WTC11 (cell line): ENCODE results near the gene RLF.

Experiments
- CBFB ChIP-seq: sonication (generic); formaldehyde crosslinking; IDR thresholded peaks from 2 replicates; pipeline ENCODE4 v1.8.1; 2022; ENCODE audit warnings: mild to moderate bottlenecking, low read depth, missing genetic modification reagents
- CREB1 ChIP-seq: sonication (generic); formaldehyde crosslinking; IDR thresholded peaks from 2 replicates; pipeline ENCODE4 v1.8.0; 2023; ENCODE audit warnings: mild to moderate bottlenecking, missing genetic modification reagents
- CREM ChIP-seq: sonication (generic); formaldehyde crosslinking; IDR thresholded peaks from 2 replicates; pipeline ENCODE4 v1.8.1; 2022; ENCODE audit warnings: mild to moderate bottlenecking, missing genetic modification reagents, moderate library complexity
- E2F4 ChIP-seq: sonication (generic); formaldehyde crosslinking; IDR thresholded peaks from 2 replicates; pipeline ENCODE4 v1.8.1; 2022; ENCODE audit warnings: low read depth, mild to moderate bottlenecking, moderate library complexity, missing genetic modification reagents, borderline replicate concordance
- MAX ChIP-seq: sonication (generic); formaldehyde crosslinking; IDR thresholded peaks from 2 replicates; pipeline ENCODE4 v1.8.0; 2022; ENCODE audit warnings: mild to moderate bottlenecking, missing genetic modification reagents
- NFE2L1 ChIP-seq: sonication (generic); formaldehyde crosslinking; IDR thresholded peaks from 2 replicates; pipeline ENCODE4 v1.8.1; 2023; ENCODE audit warnings: missing genetic modification reagents
- NR2C2 ChIP-seq: sonication (generic); formaldehyde crosslinking; IDR thresholded peaks from 2 replicates; pipeline ENCODE4 v1.8.0; 2022; ENCODE audit warnings: mild to moderate bottlenecking, missing genetic modification reagents
- TP53 ChIP-seq: sonication (generic); formaldehyde crosslinking; IDR thresholded peaks from 2 replicates; pipeline ENCODE4 v1.8.1; 2023; ENCODE audit warnings: mild to moderate bottlenecking, missing genetic modification reagents
- ZNF121 ChIP-seq: sonication (generic); formaldehyde crosslinking; IDR thresholded peaks from 2 replicates; pipeline ENCODE4 v1.8.0; 2023; ENCODE audit warnings: missing genetic modification reagents
- TF ChIP-seq, protein P1 (sequence below): fragments of 200-600 bp; IDR thresholded peaks from 2 replicates; pipeline ENCODE4 v1.8.0; 2022; ENCODE audit warnings: antibody characterized with exemption
- TF ChIP-seq, protein P2 (sequence below): sonication (generic); formaldehyde crosslinking; IDR thresholded peaks from 2 replicates; pipeline ENCODE4 v1.8.0; 2022; ENCODE audit warnings: mild to moderate bottlenecking, missing genetic modification reagents

- TF ChIP-seq, protein P1, sequence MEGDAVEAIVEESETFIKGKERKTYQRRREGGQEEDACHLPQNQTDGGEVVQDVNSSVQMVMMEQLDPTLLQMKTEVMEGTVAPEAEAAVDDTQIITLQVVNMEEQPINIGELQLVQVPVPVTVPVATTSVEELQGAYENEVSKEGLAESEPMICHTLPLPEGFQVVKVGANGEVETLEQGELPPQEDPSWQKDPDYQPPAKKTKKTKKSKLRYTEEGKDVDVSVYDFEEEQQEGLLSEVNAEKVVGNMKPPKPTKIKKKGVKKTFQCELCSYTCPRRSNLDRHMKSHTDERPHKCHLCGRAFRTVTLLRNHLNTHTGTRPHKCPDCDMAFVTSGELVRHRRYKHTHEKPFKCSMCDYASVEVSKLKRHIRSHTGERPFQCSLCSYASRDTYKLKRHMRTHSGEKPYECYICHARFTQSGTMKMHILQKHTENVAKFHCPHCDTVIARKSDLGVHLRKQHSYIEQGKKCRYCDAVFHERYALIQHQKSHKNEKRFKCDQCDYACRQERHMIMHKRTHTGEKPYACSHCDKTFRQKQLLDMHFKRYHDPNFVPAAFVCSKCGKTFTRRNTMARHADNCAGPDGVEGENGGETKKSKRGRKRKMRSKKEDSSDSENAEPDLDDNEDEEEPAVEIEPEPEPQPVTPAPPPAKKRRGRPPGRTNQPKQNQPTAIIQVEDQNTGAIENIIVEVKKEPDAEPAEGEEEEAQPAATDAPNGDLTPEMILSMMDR, result no peak
- TF ChIP-seq TP53 (CRISPR knock-in tag), result no peak
- no peak for TF ChIP-seq CREB1
- TF ChIP-seq E2F4 (CRISPR knock-in tag), result no peak
- no peak for TF ChIP-seq MAX
- TF ChIP-seq, protein P2, sequence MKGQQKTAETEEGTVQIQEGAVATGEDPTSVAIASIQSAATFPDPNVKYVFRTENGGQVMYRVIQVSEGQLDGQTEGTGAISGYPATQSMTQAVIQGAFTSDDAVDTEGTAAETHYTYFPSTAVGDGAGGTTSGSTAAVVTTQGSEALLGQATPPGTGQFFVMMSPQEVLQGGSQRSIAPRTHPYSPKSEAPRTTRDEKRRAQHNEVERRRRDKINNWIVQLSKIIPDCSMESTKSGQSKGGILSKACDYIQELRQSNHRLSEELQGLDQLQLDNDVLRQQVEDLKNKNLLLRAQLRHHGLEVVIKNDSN (CRISPR knock-in tag), result no peak
- no peak for TF ChIP-seq NR2C2 (CRISPR knock-in tag)
- TF ChIP-seq CREM (CRISPR knock-in tag), result no peak
- TF ChIP-seq NFE2L1, result no peak
- TF ChIP-seq CBFB (CRISPR knock-in tag), result no peak
- no peak for TF ChIP-seq ZNF121 (CRISPR knock-in tag)
Observed at GRCh38 chr1:40161888-40162397, 756 bp downstream of the RLF start.
